Measurements from ENCODE around the gene RAB3D. TPM values are rescaled to one million over a fixed set of nuclear protein-coding genes. Genes with fewer than 3 reads are reported as not detected.

Gene RAB3D
- total and polyA plus RNA-seq, 4 donors, result 1.1 to 10.2 (median 5.5) TPM

DNA sequence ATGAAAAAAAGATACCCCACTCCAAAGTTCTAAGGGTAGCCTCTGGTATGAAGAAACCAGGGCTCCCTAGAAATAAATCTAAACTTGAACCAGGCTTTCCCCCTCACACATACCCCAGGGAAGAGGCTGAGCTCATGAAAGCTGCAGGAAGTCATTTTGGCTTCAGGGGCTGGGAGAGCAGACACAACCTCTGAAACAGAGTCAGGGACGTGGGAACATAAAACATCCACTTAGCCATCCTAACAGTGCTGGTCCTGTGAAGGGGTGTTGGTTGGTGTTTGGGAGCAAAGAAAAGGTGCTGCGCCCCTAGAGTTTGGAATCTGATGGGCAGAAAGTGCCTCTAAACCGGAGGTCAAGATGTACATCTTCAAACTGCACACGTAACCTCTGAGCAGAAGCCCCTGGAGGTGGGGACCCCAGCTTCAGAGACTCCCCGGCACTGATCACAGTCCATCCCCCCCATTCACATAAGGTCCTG lies 15.8 kb downstream of the RAB3D start:
- Histone ChIP-seq H3K9me3 (ENCODE audit: control insufficient read depth in 4 of 4, low read length in 3 of 4) (no peaks in the 10 kb centered on the region), H3K36me3 (ENCODE audit: control insufficient read depth in 4 of 4, insufficient read depth in 3 of 4, low read depth in 1 of 4, low read length in 3 of 4) (peaks cover 0 to 2% (median 0%) of the 10 kb centered on the region in 4 donors), H3K4me1 (ENCODE audit: control insufficient read depth in 4 of 4, insufficient read depth in 4 of 4, low read length in 3 of 4) (peaks cover 6 to 16% (median 12%) of the 10 kb centered on the region in 4 donors), H3K27me3 (ENCODE audit: control insufficient read depth in 4 of 4, insufficient read depth in 4 of 4, low read length in 3 of 4) (no peaks in the 10 kb centered on the region), H3K9ac (ENCODE audit: low read depth in 1 of 2, low read length in 2 of 2) (no peak overlapping the region), H3K4me3 (ENCODE audit: low read depth in 1 of 3, low read length in 3 of 3) (no peak overlapping the region), H3K27ac (ENCODE audit: low read depth in 1 of 2, low read length in 2 of 2) (peak overlapping the region; percentile 64 to 85)
- TF ChIP-seq FOXA1 (IDR thresholded peaks at IDR 0.05) (no peak), YY1 (IDR thresholded peaks at IDR 0.05) (no peak), SP1 (IDR thresholded peaks at IDR 0.05) (no peak), HNF4A (conservative IDR thresholded peaks at IDR 0.05) (no peak), RXRA (IDR thresholded peaks at IDR 0.05) (no peak), RAD21 (IDR thresholded peaks at IDR 0.05) (no peak), EGR1 (IDR thresholded peaks at IDR 0.05; ENCODE audit: low read depth in 2 of 2) (no peak), NR2F2 (IDR thresholded peaks at IDR 0.05) (no peak)
- DNase-seq (ENCODE audit: low spot score), result no peak
- 62% methylated on average over 5 of the region's 5 CpGs for WGBS

DNA sequence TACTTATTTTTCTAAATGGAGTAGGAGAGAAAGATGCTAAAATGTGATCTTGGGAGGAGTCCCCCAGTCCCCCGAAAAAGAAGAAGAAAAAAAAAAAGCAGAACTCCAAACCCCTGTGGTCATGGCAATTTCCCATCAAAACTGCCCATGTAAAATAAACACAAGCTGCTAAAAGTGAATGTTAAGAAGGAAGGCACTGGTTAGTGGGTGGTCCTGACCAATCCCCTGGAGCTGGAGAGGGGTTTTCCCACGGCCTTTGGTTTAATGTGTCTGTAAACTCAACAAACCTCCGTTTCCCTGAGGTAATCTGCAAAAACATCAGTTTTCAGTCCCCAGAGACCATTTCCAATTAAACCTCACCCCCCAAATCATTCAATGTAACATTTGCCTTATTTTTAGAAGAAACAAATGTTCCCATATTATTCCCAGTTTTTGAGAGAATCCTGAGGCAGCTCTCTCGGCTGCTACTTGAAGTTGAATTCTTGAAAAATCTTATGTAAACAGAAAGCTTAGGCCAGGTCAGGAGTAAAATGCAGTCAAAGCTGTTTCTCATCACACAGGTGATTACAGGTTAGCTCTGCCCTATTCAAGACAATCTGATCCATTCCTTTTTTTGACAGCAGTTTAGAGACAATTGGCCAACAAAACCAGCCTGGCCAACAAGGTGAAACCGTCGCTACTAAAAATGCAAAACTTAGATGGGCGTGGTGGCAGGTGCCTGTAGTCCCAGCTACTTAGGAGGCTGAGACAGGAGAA lies 17.0 kb downstream of the RAB3D start:
- Histone ChIP-seq H3K4me3 (ENCODE audit: low read depth in 1 of 3, low read length in 3 of 3) (no peak overlapping the region), H3K27me3 (ENCODE audit: control insufficient read depth in 4 of 4, insufficient read depth in 4 of 4, low read length in 3 of 4) (no peaks in the 10 kb centered on the region), H3K36me3 (ENCODE audit: control insufficient read depth in 4 of 4, insufficient read depth in 3 of 4, low read depth in 1 of 4, low read length in 3 of 4) (peaks cover 0 to 2% (median 0%) of the 10 kb centered on the region in 4 donors), H3K9ac (ENCODE audit: low read depth in 1 of 2, low read length in 2 of 2) (no peak overlapping the region), H3K9me3 (ENCODE audit: control insufficient read depth in 4 of 4, low read length in 3 of 4) (no peaks in the 10 kb centered on the region), H3K4me1 (ENCODE audit: control insufficient read depth in 4 of 4, insufficient read depth in 4 of 4, low read length in 3 of 4) (peaks cover 6 to 16% (median 12%) of the 10 kb centered on the region in 4 donors), H3K27ac (ENCODE audit: low read depth in 1 of 2, low read length in 2 of 2) (peak overlapping the region in 1 of 2 donors; percentile 7)
- TF ChIP-seq, protein P1, sequence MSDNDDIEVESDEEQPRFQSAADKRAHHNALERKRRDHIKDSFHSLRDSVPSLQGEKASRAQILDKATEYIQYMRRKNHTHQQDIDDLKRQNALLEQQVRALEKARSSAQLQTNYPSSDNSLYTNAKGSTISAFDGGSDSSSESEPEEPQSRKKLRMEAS (IDR thresholded peaks at IDR 0.05), result no peak
- no peak for TF ChIP-seq HNF4A (conservative IDR thresholded peaks at IDR 0.05)
- TF ChIP-seq, protein P2, sequence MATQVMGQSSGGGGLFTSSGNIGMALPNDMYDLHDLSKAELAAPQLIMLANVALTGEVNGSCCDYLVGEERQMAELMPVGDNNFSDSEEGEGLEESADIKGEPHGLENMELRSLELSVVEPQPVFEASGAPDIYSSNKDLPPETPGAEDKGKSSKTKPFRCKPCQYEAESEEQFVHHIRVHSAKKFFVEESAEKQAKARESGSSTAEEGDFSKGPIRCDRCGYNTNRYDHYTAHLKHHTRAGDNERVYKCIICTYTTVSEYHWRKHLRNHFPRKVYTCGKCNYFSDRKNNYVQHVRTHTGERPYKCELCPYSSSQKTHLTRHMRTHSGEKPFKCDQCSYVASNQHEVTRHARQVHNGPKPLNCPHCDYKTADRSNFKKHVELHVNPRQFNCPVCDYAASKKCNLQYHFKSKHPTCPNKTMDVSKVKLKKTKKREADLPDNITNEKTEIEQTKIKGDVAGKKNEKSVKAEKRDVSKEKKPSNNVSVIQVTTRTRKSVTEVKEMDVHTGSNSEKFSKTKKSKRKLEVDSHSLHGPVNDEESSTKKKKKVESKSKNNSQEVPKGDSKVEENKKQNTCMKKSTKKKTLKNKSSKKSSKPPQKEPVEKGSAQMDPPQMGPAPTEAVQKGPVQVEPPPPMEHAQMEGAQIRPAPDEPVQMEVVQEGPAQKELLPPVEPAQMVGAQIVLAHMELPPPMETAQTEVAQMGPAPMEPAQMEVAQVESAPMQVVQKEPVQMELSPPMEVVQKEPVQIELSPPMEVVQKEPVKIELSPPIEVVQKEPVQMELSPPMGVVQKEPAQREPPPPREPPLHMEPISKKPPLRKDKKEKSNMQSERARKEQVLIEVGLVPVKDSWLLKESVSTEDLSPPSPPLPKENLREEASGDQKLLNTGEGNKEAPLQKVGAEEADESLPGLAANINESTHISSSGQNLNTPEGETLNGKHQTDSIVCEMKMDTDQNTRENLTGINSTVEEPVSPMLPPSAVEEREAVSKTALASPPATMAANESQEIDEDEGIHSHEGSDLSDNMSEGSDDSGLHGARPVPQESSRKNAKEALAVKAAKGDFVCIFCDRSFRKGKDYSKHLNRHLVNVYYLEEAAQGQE (IDR thresholded peaks at IDR 0.05), result no peak
- no peak for TF ChIP-seq NR2F2 (IDR thresholded peaks at IDR 0.05)
- TF ChIP-seq, protein P3, sequence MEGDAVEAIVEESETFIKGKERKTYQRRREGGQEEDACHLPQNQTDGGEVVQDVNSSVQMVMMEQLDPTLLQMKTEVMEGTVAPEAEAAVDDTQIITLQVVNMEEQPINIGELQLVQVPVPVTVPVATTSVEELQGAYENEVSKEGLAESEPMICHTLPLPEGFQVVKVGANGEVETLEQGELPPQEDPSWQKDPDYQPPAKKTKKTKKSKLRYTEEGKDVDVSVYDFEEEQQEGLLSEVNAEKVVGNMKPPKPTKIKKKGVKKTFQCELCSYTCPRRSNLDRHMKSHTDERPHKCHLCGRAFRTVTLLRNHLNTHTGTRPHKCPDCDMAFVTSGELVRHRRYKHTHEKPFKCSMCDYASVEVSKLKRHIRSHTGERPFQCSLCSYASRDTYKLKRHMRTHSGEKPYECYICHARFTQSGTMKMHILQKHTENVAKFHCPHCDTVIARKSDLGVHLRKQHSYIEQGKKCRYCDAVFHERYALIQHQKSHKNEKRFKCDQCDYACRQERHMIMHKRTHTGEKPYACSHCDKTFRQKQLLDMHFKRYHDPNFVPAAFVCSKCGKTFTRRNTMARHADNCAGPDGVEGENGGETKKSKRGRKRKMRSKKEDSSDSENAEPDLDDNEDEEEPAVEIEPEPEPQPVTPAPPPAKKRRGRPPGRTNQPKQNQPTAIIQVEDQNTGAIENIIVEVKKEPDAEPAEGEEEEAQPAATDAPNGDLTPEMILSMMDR (IDR thresholded peaks at IDR 0.05; ENCODE audit: low read depth, low read length, missing input control), result no peak
- TF ChIP-seq RXRA (IDR thresholded peaks at IDR 0.05), result no peak
- TF ChIP-seq, protein P4, sequence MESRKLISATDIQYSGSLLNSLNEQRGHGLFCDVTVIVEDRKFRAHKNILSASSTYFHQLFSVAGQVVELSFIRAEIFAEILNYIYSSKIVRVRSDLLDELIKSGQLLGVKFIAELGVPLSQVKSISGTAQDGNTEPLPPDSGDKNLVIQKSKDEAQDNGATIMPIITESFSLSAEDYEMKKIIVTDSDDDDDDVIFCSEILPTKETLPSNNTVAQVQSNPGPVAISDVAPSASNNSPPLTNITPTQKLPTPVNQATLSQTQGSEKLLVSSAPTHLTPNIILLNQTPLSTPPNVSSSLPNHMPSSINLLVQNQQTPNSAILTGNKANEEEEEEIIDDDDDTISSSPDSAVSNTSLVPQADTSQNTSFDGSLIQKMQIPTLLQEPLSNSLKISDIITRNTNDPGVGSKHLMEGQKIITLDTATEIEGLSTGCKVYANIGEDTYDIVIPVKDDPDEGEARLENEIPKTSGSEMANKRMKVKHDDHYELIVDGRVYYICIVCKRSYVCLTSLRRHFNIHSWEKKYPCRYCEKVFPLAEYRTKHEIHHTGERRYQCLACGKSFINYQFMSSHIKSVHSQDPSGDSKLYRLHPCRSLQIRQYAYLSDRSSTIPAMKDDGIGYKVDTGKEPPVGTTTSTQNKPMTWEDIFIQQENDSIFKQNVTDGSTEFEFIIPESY (IDR thresholded peaks at IDR 0.05), result no peak
- no peak for TF ChIP-seq FOXA2 (IDR thresholded peaks at IDR 0.05)
- TF ChIP-seq TAF1 (conservative IDR thresholded peaks at IDR 0.05), result no peak
- TF ChIP-seq YY1 (IDR thresholded peaks at IDR 0.05), result no peak
- TF ChIP-seq GABPA (IDR thresholded peaks at IDR 0.05 in 1 of 2, conservative IDR thresholded peaks at IDR 0.05 in 1 of 2), result no peak
- no peak for TF ChIP-seq FOXA1 (IDR thresholded peaks at IDR 0.05)
- no peak for TF ChIP-seq JUND (IDR thresholded peaks at IDR 0.05)
- no peak for TF ChIP-seq EGR1 (IDR thresholded peaks at IDR 0.05; ENCODE audit: low read depth in 2 of 2)
- TF ChIP-seq, protein P5, sequence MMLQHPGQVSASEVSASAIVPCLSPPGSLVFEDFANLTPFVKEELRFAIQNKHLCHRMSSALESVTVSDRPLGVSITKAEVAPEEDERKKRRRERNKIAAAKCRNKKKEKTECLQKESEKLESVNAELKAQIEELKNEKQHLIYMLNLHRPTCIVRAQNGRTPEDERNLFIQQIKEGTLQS (IDR thresholded peaks at IDR 0.05), result no peak
- whole genome bisulfite sequencing, result 67% methylated on average over 7 of the region's 7 CpGs
- no peak for DNase-seq (ENCODE audit: low spot score)

Measured in liver (tissue), 9 donors.